Stimulated activated CD8-positive, alpha-beta memory T cell treated with anti-CD3 and anti-CD28 coated beads, Interleukin-15, amount 100 ng/mL, for 48 hours (primary cell): Measurements from ENCODE around the gene TEF.

ENCODE experiments used
- DNase-seq, 2 donors: peaks; one replicate each; pipeline ENCODE4 v3.0.0-alpha.2; 2020; ENCODE audit warnings: low read depth in 2 of 2

TEF gene

GRCh38 chr22:41354979-41355378 is 26.8 kb upstream of the TEF start:
- no peak for DNase-seq

- no peak for DNase-seq
Observed at GRCh38 chr22:41355895-41356294, 25.8 kb upstream of the TEF start.

GRCh38 chr22:41356430-41357028 is 25.2 kb upstream of the TEF start:
- DNase-seq, result no peak

GRCh38 chr22:41357191-41357590 is 24.6 kb upstream of the TEF start:
- no peak for DNase-seq

- DNase-seq, result no peak
Observed at GRCh38 chr22:41358927-41359326, 22.8 kb upstream of the TEF start.

GRCh38 chr22:41359376-41359775 is 22.4 kb upstream of the TEF start:
- no peak for DNase-seq

GRCh38 chr22:41360126-41360525 is 21.6 kb upstream of the TEF start:
- DNase-seq, result no peak

- no peak for DNase-seq
Observed at GRCh38 chr22:41361716-41362310, 19.9 kb upstream of the TEF start.

- no peak for DNase-seq
Observed at GRCh38 chr22:41362615-41363014, 19.1 kb upstream of the TEF start.

- DNase-seq, result no peak
Observed at GRCh38 chr22:41364233-41364632, 17.5 kb upstream of the TEF start.

- no peak for DNase-seq
Observed at GRCh38 chr22:41364955-41365354, 16.8 kb upstream of the TEF start.

- no peak for DNase-seq
Observed at GRCh38 chr22:41365425-41365824, 16.3 kb upstream of the TEF start.

- no peak for DNase-seq
Observed at GRCh38 chr22:41366323-41367029, 15.3 kb upstream of the TEF start.

- DNase-seq, result no peak
Observed at GRCh38 chr22:41367039-41367679, 14.6 kb upstream of the TEF start.

- DNase-seq, result no peak
Observed at GRCh38 chr22:41367680-41368542, 13.8 kb upstream of the TEF start.

GRCh38 chr22:41368543-41369423 is 13.0 kb upstream of the TEF start:
- no peak for DNase-seq

GRCh38 chr22:41369424-41369745 is 12.4 kb upstream of the TEF start:
- no peak for DNase-seq

- no peak for DNase-seq
Observed at GRCh38 chr22:41369837-41370236, 11.9 kb upstream of the TEF start.

GRCh38 chr22:41377846-41378245 is 3.9 kb upstream of the TEF start:
- no peak for DNase-seq

GRCh38 chr22:41380993-41381328 is 781 bp upstream of the TEF start:
- no peak for DNase-seq

- DNase-seq, result peak in 1 of 2 donors; percentile 39
Observed at GRCh38 chr22:41382098-41382578, 396 bp downstream of the TEF start.
